SK-N-MC (cell line): ENCODE data around the gene PRG3.

Source experiments
- EZH2 ChIP-seq: fragments of 200-600 bp; sonication (generic); IDR thresholded peaks from one replicate; pipeline ENCODE4 v1.6.1; 2017; ENCODE audit warnings: antibody characterized with exemption
- FOXP2 ChIP-seq: optimal IDR thresholded peaks from 2 replicates; pipeline ENCODE3; 2011; ENCODE audit warnings: mild to moderate bottlenecking, moderate library complexity; ENCODE audit not compliant: insufficient read depth; ENCODE audit errors: extremely low read length, control extremely low read depth
- POLR2AphosphoS5 ChIP-seq: IDR thresholded peaks from 2 replicates; pipeline ENCODE4 v1.6.1; 2012; ENCODE audit warnings: mild to moderate bottlenecking, low read depth, low read length, borderline replicate concordance

DNA sequence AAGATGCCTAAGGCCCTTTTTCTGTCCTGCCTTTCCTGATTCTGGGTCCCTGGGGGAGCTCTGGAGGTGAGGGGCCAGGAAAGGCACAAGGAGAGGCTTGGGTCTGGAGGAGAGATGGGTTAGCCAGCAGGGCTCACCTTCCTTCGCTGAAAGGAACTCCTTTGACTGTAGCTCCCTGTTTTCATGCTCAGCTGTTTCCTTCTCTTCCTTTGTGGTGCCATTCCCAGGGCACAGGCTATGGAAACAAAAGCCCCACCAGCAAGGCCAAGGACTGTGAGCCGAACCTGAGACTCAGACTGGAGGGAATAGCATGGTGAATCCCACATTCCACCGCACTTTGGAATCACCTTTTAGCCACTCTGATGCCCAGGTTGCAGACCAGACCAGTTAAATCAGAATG, 35.5 kb upstream of the PRG3 start:
- TF ChIP-seq POLR2AphosphoS5 (no peak), EZH2 (no peak), FOXP2 (no peak)
